GM21717 (cell line): ENCODE measurements around the gene VEGFB.

ENCODE experiments used
- ATAC-seq: cut with Tn5 transposase; IDR thresholded peaks from one replicate; pipeline ENCODE4 v1.9.1; 2021; ENCODE audit warnings: mild to moderate bottlenecking, moderate library complexity; ENCODE audit not compliant: unreplicated experiment

Gene VEGFB

GRCh38 chr11:64230171-64230984 lies 4.0 kb upstream of the VEGFB start, which contains the start of gene DNAJC4:
Gene DNAJC4, plus strand, starts transcription at chr11:64230548. Its CDS starts 307 bp downstream, at chr11:64230855.
- ATAC-seq = peak; percentile 28

DNA sequence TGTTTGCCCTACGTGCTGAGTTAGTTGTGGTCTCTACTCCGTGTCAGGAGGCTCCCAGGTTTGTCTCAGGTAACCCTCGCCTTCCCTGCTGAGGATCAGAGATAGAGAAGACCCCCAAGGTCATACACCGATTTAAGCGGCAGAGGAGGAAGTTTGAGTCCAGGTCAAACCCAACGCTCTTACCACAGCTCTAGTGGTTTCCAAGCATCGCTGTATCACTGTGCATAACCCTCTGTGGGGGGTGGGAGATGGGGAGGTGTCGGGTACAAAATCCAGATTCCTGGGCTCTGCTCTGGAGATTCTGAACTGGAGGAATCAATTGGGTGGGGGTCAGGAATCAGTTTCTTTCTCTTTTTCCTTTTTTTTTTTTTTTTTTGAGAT lies 3.4 kb upstream of the VEGFB start:
- ATAC-seq = no peak

GRCh38 chr11:64231546-64231945 lies 2.8 kb upstream of the VEGFB start:
- no peak for ATAC-seq

GRCh38 chr11:64232182-64232966 lies 2.0 kb upstream of the VEGFB start:
- ATAC-seq = no peak

DNA sequence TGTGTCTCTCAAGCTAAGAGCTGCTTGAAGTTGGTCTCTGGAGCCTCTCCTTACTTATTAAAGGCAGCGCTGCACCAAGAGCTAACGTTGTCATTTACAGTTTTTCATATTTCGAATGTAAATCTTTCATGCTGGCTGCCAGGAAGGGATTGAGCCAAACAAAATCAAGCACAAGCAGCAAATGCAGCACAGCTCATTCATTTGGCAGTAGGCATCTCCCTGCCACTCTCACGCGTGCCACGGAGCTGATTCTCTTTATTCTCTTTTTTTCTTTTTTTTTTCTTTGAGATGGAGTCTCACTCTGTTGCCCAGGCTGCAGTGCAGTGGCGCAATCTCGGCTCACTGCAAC lies 1.4 kb upstream of the VEGFB start:
- no peak for ATAC-seq

- no peak for ATAC-seq
These were observed 429 bp downstream of the VEGFB start for GRCh38 chr11:64234647-64235379.

DNA sequence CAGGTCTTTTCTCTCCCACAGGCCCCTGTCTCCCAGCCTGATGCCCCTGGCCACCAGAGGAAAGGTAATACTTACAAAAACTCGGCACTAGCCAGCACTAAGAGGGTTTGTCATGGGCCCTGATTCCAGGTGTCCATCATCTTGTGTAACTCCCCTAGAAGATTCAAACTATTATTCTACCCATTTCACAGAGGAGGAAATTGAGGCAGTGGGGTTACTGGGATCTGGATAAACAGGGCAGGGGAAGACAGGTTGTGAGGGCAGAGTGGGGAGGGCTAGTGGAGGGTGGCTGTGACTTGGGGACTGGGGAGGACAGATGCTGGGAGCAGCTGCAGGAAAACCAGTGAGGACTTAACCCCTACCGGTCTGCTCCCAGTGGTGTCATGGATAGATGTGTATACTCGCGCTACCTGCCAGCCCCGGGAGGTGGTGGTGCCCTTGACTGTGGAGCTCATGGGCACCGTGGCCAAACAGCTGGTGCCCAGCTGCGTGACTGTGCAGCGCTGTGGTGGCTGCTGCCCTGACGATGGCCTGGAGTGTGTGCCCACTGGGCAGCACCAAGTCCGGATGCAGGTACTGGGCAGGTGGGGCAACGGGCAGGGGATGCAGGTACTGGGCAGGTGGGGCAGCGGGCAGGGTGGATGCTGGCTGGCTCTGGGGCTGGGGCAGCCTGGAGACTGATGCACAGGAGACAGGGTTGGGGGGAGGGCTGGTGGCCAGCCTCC lies 1.2 kb downstream of the VEGFB start:
- no peak for ATAC-seq

GRCh38 chr11:64237484-64237951 lies 3.1 kb downstream of the VEGFB start:
- ATAC-seq = no peak

DNA sequence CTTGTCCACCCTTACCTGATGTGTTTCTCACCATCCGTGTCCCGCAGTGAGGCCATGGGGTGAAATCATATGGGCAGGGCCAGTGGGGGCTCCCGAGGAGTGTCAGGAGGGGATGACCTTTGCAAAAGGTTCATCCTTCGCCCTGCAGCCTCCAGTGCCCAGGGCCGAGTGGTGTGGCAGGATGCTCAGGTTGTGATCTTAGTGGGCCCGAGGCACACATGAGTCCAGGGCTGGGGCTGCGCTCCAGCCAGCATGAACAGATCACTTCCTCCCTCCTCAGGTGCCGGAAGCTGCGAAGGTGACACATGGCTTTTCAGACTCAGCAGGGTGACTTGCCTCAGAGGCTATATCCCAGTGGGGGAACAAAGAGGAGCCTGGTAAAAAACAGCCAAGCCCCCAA lies 3.7 kb downstream of the VEGFB start:
- no peak for ATAC-seq

GRCh38 chr11:64238999-64239398 lies 4.6 kb downstream of the VEGFB start:
- no peak for ATAC-seq

GRCh38 chr11:64239662-64240434 lies 5.5 kb downstream of the VEGFB start:
- no peak for ATAC-seq

DNA sequence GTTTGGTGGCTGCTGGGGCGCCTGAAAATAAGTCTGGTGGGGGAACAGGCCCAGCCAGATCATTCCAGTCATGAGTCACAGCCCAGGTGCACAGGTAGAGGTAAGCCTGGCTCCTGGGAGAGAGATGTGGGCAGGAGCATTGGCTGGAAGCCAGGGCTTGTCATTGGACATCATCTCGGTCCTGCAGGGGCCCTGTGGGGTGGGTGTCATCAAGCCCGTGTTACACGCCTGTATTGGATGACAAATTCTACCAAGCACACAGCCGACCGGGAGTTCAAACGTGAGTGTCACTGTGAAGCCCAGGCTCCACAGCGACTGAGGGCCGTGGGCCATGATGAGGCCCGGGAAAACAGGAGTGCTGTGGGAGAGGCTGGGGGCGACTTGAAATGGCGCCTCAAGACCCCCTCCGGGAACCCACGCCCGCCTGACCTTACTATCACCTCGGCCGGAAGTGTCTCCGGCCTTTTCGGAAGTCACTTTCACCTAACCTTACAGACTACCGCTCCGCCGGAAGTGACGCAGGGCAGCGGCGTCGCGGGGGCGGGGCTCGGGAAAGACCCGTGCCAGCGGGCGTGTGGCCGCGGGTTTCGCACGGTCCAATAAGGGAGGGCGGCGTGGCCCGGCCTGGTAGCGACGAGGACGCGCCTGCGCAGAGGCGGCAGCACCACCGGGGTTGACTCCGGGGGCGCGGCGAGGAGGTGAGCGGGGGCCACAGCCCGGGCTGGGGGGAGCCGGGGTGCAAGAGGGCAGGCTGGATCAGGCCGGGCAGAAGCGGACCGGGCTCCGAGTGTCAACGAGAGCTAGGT lies 6.3 kb downstream of the VEGFB start, which contains the start of gene FKBP2:
Gene FKBP2, plus strand, starts transcription at position 661 of the 806 bp plus-strand sequence. CDS start 1,293 bp downstream, outside the sequence.
- peak; percentile 33 for ATAC-seq

GRCh38 chr11:64241241-64241490 lies 6.8 kb downstream of the VEGFB start:
- ATAC-seq = peak; percentile 49

GRCh38 chr11:64241491-64242374 lies 7.3 kb downstream of the VEGFB start:
- peak; percentile 44 for ATAC-seq

DNA sequence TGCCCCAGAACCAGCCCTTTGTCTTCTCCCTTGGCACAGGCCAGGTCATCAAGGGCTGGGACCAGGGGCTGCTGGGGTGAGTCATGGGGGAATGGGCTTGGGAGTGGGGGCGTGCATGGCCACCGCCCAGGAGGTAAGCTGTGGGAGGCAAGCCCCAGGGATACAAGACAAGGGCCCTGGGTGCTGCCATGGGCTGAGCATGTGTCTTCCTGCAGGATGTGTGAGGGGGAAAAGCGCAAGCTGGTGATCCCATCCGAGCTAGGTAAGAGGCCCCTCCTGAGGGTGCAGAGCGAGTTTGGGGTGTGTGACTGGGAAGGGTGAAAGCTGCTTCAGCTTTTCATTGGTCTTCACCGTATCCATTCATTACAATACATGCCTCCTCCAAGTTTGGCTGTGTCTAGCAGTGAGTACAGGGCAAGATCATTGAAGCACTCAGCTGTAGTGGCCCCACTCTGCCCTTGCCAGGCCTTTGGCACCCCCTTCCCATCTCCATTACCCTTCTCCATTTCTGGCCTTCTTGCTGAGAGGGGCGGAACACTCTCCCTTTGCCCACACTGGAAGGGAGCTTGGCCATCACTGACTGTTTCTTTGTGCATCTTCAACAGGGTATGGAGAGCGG lies 9.0 kb downstream of the VEGFB start:
- ATAC-seq = no peak

DNA sequence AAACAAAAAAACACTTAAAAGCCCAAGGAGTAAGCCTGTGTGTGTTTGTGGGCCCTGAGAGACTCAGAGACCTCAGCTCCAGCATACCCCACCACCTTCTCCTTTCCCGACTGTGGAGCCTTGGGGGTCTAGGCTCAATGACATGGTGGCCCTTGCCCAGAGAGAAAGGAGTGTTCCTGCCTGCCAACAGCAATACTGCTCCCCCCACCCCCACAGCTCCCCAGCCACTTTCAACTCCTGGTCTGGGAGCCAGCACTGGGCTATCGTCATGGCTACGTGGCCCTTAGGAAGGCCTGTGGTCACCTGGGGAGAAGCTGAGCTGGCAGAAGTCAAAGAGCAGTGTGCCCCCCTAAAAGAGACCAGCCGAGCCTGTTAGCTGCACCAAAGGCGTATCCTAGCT lies 9.7 kb downstream of the VEGFB start:
- no peak for ATAC-seq

GRCh38 chr11:64244966-64245365 lies 10.6 kb downstream of the VEGFB start:
- ATAC-seq = no peak

- ATAC-seq = no peak
These were observed 11.0 kb downstream of the VEGFB start for GRCh38 chr11:64245401-64245796.
